ENCODE data around the gene PNRC1.

GRCh38 chr6:89100114-89100513, 19.6 kb downstream of the PNRC1 start:
- TF ChIP-seq CTCF (IDR thresholded peaks at IDR 0.05; ENCODE audit: borderline replicate concordance, extremely low read depth, low read length, poor library complexity, severe bottlenecking) (no peak), EZH2 (IDR thresholded peaks at IDR 0.05; ENCODE audit: borderline replicate concordance, low read depth, low read length, severe bottlenecking) (no peak)

All from DND-41 (cell line).